BLaER1 treated with 17β-estradiol and CSF1 and Interleukin-3, amounts not matched to agents 10 nM and 100 nM (cell line): ENCODE measurements around the gene SRRT.

ENCODE experiments used
- H3K27ac ChIP-seq, 11 experiments: shearing (Covaris generic); formaldehyde crosslinking; 2 replicates each; pipeline ENCODE4 v1.8.1; 2022
- H3K27me3 ChIP-seq, 11 experiments: shearing (Covaris generic); formaldehyde crosslinking; 2 replicates each; pipeline ENCODE4 v1.8.1; 2022
- H3K36me3 ChIP-seq, 11 experiments: shearing (Covaris generic); formaldehyde crosslinking; 2 replicates each; pipeline ENCODE4 v1.8.1; 2022
- H3K4me1 ChIP-seq, 10 experiments: shearing (Covaris generic); formaldehyde crosslinking; 2 replicates each; pipeline ENCODE4 v1.8.1; 2022
- H3K4me2 ChIP-seq, 11 experiments: shearing (Covaris generic); formaldehyde crosslinking; 2 replicates each; pipeline ENCODE4 v1.8.1; 2022
- H3K4me3 ChIP-seq, 10 experiments: shearing (Covaris generic); formaldehyde crosslinking; 2 replicates each; pipeline ENCODE4 v1.8.1; 2022
- H3K9ac ChIP-seq, 11 experiments: shearing (Covaris generic); formaldehyde crosslinking; 2 replicates each; pipeline ENCODE4 v1.8.1; 2022
- H3K9me3 ChIP-seq, 11 experiments: shearing (Covaris generic); formaldehyde crosslinking; replicated peaks in 1 of 11; 2 replicates each; pipeline ENCODE4 v1.8.1; 2022
- H4K20me1 ChIP-seq, 11 experiments: shearing (Covaris generic); formaldehyde crosslinking; 2 replicates each; pipeline ENCODE4 v1.8.1; 2022
- Cebpa-rat ChIP-seq, 11 experiments: shearing (Covaris generic); IDR thresholded peaks; 2 replicates each; pipeline ENCODE4 v1.8.1; 2022

SRRT gene

DNA sequence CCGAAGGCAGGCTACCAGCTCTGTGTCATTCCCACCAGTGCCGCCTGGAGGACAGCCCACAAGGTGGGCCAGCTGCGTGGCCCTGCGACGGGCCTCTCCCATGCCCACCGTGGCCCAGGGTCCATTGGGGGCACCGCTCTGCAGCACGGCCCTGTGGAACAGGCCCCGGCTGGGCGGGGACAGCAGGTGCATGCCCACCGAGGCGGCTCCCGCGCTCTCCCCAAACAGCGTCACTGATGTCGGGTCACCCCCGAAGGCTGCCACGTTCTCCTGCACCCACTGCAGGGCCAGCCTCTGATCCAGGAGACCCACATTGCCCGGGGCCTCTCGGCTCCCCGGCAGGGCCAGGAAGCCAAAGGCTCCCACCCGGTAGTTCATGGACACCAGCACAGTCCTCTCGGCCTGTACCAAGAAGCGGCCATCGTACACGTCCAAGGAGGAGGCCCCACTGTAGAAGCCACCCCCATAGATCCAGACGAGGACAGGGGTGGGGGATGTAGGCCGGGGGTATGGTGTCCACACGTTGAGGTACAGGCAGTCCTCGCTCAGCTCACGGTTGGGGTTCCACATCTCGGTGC, 18.5 kb downstream of the SRRT start:
- Histone ChIP-seq H3K36me3 (peaks cover 4 to 9% (median 7%) of the 10 kb centered on the region in 11 experiments; a peak in 21 of 22 replicates), H3K9me3 (no peaks in the 10 kb centered on the region), H3K4me2 (peak overlapping the region; percentile 9 to 56 (median 43); a peak in 17 of 22 replicates), H3K27ac (no peak overlapping the region), H4K20me1 (peaks cover 0 to 43% (median 11%) of the 10 kb centered on the region in 11 experiments; a peak in 17 of 22 replicates), H3K4me1 (peaks cover 35 to 57% (median 45%) of the 10 kb centered on the region in 10 experiments), H3K27me3 (peaks cover 70 to 83% (median 81%) of the 10 kb centered on the region in 11 experiments), H3K9ac (no peak overlapping the region), H3K4me3 (no peak overlapping the region)
- no peak for TF ChIP-seq Cebpa-rat (IDR thresholded peaks at IDR 0.05)

DNA sequence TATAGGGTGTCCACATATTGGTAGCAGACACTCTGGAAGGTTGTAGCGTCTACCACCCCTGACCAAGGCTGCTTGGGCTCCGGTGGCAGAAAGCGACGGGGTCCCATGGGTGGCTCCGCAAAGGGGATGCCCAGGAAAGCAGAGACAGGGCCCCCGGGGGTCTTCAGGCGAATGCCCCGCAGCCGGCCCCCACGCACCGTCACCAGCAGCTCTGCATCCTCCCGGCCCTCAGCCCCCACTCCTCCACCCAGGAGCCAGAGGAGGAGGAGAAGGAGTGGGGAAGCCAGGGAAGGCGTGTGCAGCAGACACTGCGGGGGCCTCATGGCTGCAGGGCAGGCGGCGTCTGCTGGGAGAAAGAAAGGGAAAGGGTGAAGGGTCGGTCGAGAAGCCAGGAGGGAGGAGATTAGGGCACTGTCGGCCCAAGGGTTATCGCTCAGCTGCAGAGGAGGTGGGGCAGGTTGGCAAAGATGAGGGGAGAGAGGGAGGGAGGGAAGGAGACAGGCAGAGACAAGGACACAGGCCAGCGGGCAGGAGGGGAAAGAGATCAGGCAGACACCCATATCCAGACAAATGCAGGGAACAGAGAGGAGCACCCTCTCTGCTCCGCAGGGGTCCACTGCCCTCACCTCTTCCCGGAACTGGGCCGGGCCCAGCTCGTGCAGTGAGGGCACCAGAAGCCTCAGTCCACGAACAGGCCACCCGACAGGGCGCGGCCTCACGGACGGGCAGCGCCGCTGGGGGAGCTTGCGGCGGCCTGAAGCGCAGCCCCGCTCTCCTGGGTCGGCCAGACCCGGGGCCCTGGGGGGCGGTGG, 19.2 kb downstream of the SRRT start:
- peaks cover 28 to 50% (median 38%) of the 10 kb centered on the region in 10 experiments for H3K4me1 ChIP-seq
- peak overlapping the region in 4 of 11 experiments; percentile 54 to 71 (median 66); a peak in 5 of 22 replicates for H3K9ac ChIP-seq
- H3K4me2 ChIP-seq: peak overlapping the region; percentile 99 to 100 (median 100)
- H3K36me3 ChIP-seq: peaks cover 0 to 2% (median 0%) of the 10 kb centered on the region in 11 experiments; a peak in 5 of 22 replicates
- peaks cover 0 to 38% (median 8%) of the 10 kb centered on the region in 11 experiments; a peak in 14 of 22 replicates for H4K20me1 ChIP-seq
- H3K4me3 ChIP-seq: peak overlapping the region in 4 of 10 experiments; percentile 65 to 73 (median 67); a peak in 5 of 20 replicates
- no peak overlapping the region for H3K27ac ChIP-seq
- no peaks in the 10 kb centered on the region for H3K9me3 ChIP-seq
- TF ChIP-seq Cebpa-rat (IDR thresholded peaks at IDR 0.05): no peak
- H3K27me3 ChIP-seq: peaks cover 70 to 85% (median 82%) of the 10 kb centered on the region in 11 experiments

- Histone ChIP-seq H3K4me2 (peak overlapping the region; percentile 99 to 100 (median 100)), H3K4me3 (peak overlapping the region; percentile 59 to 73 (median 64)), H3K27ac (no peak overlapping the region), H3K9ac (peak overlapping the region; percentile 29 to 71 (median 60); a peak in 21 of 22 replicates), H4K20me1 (peaks cover 0 to 38% (median 8%) of the 10 kb centered on the region in 11 experiments; a peak in 13 of 22 replicates), H3K36me3 (no peaks in the 10 kb centered on the region), H3K4me1 (peaks cover 26 to 47% (median 35%) of the 10 kb centered on the region in 10 experiments), H3K27me3 (peaks cover 70 to 85% (median 82%) of the 10 kb centered on the region in 11 experiments), H3K9me3 (no peaks in the 10 kb centered on the region)
- TF ChIP-seq Cebpa-rat (IDR thresholded peaks at IDR 0.05): no peak
These were observed 20.2 kb downstream of the SRRT start for GRCh38 chr7:100894860-100895700.

DNA sequence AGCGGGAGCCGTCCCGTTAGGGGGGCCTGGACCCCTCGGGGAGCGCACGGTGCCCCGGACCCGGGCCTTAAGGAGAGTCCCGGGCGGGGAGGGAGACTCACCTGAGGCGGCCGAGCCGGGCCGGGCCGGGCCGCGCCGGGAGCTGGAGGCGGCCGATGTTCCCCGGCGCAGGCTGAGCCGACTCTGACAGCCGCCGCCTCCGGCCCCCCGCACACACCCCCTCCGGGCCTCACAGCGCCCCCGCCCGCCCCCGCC, 20.7 kb downstream of the SRRT start, which contains the start of gene ACHE:
Gene ACHE (minus strand): TSS at position 188 of the 255 bp plus-strand sequence. CDS start 1,656 bp downstream, outside the sequence.
- Histone ChIP-seq H3K4me1 (peaks cover 21 to 41% (median 30%) of the 10 kb centered on the region in 10 experiments), H3K27ac (no peak within 1 kb of the TSS), H3K9ac (peak within 1 kb of the TSS; percentile 29 to 71 (median 60); a peak in 21 of 22 replicates), H3K27me3 (peaks cover 68 to 80% (median 78%) of the 10 kb centered on the region in 11 experiments), H3K36me3 (no peaks in the 10 kb centered on the region), H4K20me1 (peaks cover 0 to 38% (median 8%) of the 10 kb centered on the region in 11 experiments; a peak in 13 of 22 replicates), H3K4me2 (peak within 1 kb of the TSS; percentile 99 to 100 (median 100)), H3K9me3 (no peaks in the 10 kb centered on the region), H3K4me3 (peak within 1 kb of the TSS; percentile 59 to 73 (median 64))
- TF ChIP-seq Cebpa-rat (IDR thresholded peaks at IDR 0.05): no peak

DNA sequence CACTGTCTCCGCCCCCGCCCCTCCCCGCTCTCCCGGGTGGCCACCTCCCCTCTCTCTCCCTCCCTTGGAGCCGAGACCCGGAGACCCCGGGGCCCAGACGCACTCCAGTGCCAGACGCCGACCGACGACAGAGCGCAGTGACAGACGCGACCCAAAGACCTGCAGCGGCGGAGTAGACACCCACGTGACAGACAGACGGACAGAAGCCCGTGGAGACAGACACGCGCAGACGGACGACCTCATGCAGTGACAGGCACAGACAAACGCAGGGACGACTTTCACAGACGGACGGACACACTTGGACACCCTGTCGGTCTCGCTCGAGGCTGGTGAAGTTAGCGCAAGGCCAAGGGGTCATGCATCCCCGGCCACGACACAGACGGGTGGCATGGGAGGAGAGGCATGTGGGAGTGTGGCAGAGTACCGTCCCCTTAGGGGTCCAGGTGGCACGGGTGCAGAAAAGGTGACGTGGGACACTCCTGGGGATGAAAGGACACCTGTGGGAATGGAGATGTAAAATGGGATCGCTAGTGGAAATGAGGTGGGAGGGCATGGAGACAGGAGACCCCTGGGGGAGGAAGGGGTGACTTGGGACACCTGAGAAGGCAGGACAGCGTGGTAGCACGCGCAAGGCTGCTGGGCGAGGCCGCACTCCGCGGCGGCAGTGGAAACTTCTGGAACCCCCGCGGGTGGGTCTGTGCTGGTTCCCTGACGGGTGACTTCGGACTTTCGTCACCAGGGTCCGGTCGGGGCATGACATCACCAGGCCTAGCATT, 21.2 kb downstream of the SRRT start:
- no peaks in the 10 kb centered on the region for H3K36me3 ChIP-seq
- H3K4me2 ChIP-seq: peak overlapping the region in 10 of 11 experiments; percentile 40 to 100 (median 68); a peak in 19 of 22 replicates
- H3K27me3 ChIP-seq: peaks cover 63 to 74% (median 72%) of the 10 kb centered on the region in 11 experiments
- H3K9me3 ChIP-seq: no peaks in the 10 kb centered on the region
- peaks cover 0 to 38% (median 8%) of the 10 kb centered on the region in 11 experiments; a peak in 13 of 22 replicates for H4K20me1 ChIP-seq
- peak overlapping the region in 7 of 10 experiments; percentile 16 to 66 (median 29); a peak in 10 of 20 replicates for H3K4me3 ChIP-seq
- no peak for TF ChIP-seq Cebpa-rat (IDR thresholded peaks at IDR 0.05)
- no peak overlapping the region for H3K9ac ChIP-seq
- no peak overlapping the region for H3K27ac ChIP-seq
- H3K4me1 ChIP-seq: peaks cover 16 to 36% (median 25%) of the 10 kb centered on the region in 10 experiments

DNA sequence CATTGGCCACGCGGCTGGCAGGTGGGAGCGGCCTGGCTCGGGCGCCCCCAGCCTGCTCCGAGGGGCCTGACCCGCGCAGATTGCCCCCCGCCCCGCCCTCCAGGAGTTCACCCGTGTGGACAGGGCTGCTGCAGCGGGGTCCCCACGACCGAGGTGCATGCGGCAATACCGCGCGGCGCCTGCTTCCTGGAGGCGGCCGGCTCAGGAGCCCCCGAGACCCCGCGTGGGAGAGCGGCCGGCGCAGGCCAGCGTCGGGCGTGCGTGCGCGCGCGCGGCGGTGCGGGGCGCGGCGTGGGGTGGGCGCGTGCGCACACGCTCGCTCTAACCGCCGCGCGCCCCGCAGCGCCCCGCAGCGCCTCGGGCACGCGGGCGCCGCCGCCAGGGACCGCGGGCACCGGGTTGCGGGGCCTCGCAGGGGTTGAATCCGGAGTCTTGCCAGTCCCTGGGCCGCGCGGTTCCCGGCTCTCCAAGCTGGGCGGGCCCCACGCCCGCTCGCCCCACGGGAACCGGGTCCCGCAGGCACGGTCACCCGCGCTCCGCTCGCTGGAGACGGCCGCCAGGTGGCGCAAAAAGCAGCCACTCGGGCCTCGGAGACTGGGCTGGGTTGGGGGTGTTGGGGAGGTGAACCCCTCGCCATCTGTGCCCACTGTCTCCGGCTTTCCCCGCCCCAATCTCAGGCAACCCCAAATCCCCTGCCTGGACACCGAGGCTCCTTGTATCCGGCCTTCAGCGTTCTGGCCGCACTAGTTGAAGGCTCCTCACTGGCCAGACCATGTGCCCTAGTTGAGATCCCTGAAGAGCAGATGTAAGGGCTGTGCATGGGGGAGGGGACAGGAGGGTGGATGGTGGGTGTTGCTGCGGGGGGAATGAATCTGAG, 22.1 kb downstream of the SRRT start:
- Histone ChIP-seq H4K20me1 (peaks cover 0 to 38% (median 8%) of the 10 kb centered on the region in 11 experiments; a peak in 13 of 22 replicates), H3K27me3 (peaks cover 54 to 66% (median 64%) of the 10 kb centered on the region in 11 experiments), H3K36me3 (no peaks in the 10 kb centered on the region), H3K9me3 (no peaks in the 10 kb centered on the region), H3K27ac (no peak overlapping the region), H3K4me3 (0 out of 20 replicates have a peak overlapping the region, but pooled peaks of 1 of the 10 experiments have one; percentile 16), H3K4me2 (peak overlapping the region in 2 of 11 experiments; percentile 29 to 100; a peak in 1 of 22 replicates), H3K9ac (no peak overlapping the region), H3K4me1 (peaks cover 12 to 37% (median 22%) of the 10 kb centered on the region in 10 experiments; a peak in 19 of 20 replicates)
- TF ChIP-seq Cebpa-rat (IDR thresholded peaks at IDR 0.05): no peak
